Tracheal epithelial cell (primary cell): ENCODE results near the gene IL33. TPM values are rescaled to one million over a fixed set of nuclear protein-coding genes. Genes with fewer than 3 reads are reported as not detected.

Experiments used
- total RNA-seq: library from RNA; depleted of rRNA; stranded (reverse); fragments of >200 nt; gene quantifications from 2 replicates; pipeline ENCODE4 v1.2.1, GENCODE V29; 2014

IL33 gene
- total RNA-seq, result 3.6 and 12.8 TPM in 2 replicates

GRCh38 chr9:6215562-6215961 lies at the start of gene IL33:
Gene IL33, plus strand, starts transcription at chr9:6215807. Its CDS starts 25,888 bp downstream, at chr9:6241695.

Other genes starting within 250 kb of the IL33 start
- gene RANBP6, start 200.2 kb upstream of the IL33 start, total RNA-seq, result 18.5 and 19.8 TPM in 2 replicates
- gene TPD52L3, start 112.6 kb downstream of the IL33 start, total RNA-seq, result not detected in 2 replicates
- gene UHRF2, start 197.4 kb downstream of the IL33 start, total RNA-seq, result 48.2 and 57.5 TPM in 2 replicates